ENCODE measurements around the gene NKAIN1.

GRCh38 chr1:31244326-31244725 is 4.6 kb upstream of the NKAIN1 start:
- TF ChIP-seq CTCF (IDR thresholded peaks at IDR 0.05; ENCODE audit: low read depth, low read length): no peak
- TF ChIP-seq POLR2A (IDR thresholded peaks at IDR 0.05; ENCODE audit: extremely low read depth, insufficient read length): no peak
- no peak for TF ChIP-seq MAX (IDR thresholded peaks at IDR 0.05; ENCODE audit: low read depth, low read length)
